HCT116 (cell line): ENCODE results near the gene SIN3B. TPM values are rescaled to one million over a fixed set of nuclear protein-coding genes. Genes with fewer than 3 reads are reported as not detected.

Experiments used
- ATAC-seq: fragments of 200-7000 bp; cut with Tn5 transposase; 2 replicates; pipeline ENCODE4 v1.9.1; 2020; ENCODE audit warnings: mild to moderate bottlenecking, moderate library complexity
- BruUV-seq: library from RNA; stranded (reverse); fragments of 400-500 nt; replicated peaks from 2 replicates; lab custom pipeline; 2021; lab: Mats Ljungman, UMichigan
- CTCF ChIA-PET: fragments of 300-600 bp; sonication (Branson Sonifier 250); formaldehyde crosslinking; loops from one replicate; lab custom pipeline; 2021; ENCODE audit warnings: antibody characterized with exemption; lab: Charles Lee
- POLR2A ChIA-PET: fragments of 300-600, 350-600 bp; sonication (Branson Sonifier 250); formaldehyde crosslinking; loops from one replicate; lab custom pipeline; 2021; ENCODE audit warnings: antibody characterized with exemption; lab: Charles Lee
- RAD21 ChIA-PET, 2 experiments: fragments of 300-600 bp; sonication (Branson Sonifier 250); formaldehyde crosslinking; loops; one replicate each; lab custom pipeline; 2023; ENCODE audit warnings: low total read pairs in 2 of 2; ENCODE audit not compliant: uncharacterized antibody in 2 of 2, unreplicated experiment in 2 of 2, low non-redundant PET in 1 of 2; lab: Charles Lee
- DNase-seq: peaks from one replicate; pipeline ENCODE4 v3.0.0-alpha.2; 2010; ENCODE audit warnings: low read depth, low spot score
- H2AFZ ChIP-seq: fragments of 200-600 bp; shearing (Covaris generic), sonication (generic); 2 replicates; pipeline ENCODE4 v1.6.1; 2017; ENCODE audit warnings: low read depth, mixed run types, mixed read lengths, antibody characterized with exemption, low read length; ENCODE audit not compliant: poor library complexity, severe bottlenecking
- H3K27ac ChIP-seq: 2 replicates; pipeline ENCODE4 v1.5.1; 2012; ENCODE audit warnings: low read depth, low read length
- H3K27me3 ChIP-seq: fragments of 200-600 bp; sonication (generic); 2 replicates; pipeline ENCODE4 v1.6.1; 2016; ENCODE audit warnings: mixed run types, low read length, mixed read lengths; ENCODE audit not compliant: insufficient read depth
- H3K36me3 ChIP-seq, 2 experiments: fragments of 200-500 bp in 1 of 2; fragments of 200-600 bp in 1 of 2; sonication (Bioruptor generic) in 1 of 2; sonication (generic) in 1 of 2; 2 replicates each; pipeline versions ENCODE4 v1.5.1 to v1.6.1; 2014 to 2016; ENCODE audit warnings: low read length in 2 of 2, inconsistent platforms in 1 of 2, mixed read lengths in 1 of 2, mixed run types in 1 of 2; ENCODE audit not compliant: insufficient read depth in 2 of 2, control insufficient read depth in 1 of 2
- H3K4me1 ChIP-seq, 2 experiments: fragments of 200-600 bp in 1 of 2; sonication (generic) in 1 of 2; 2 replicates each; pipeline versions ENCODE4 v1.5.1 to v1.6.1; 2012 to 2017; ENCODE audit warnings: low read length in 2 of 2, inconsistent platforms in 1 of 2, mild to moderate bottlenecking in 1 of 2, mixed read lengths in 1 of 2, mixed run types in 1 of 2, moderate library complexity in 1 of 2; ENCODE audit not compliant: insufficient read depth in 2 of 2, control insufficient read depth in 1 of 2
- H3K4me2 ChIP-seq: fragments of 200-600 bp; sonication (generic); 2 replicates; pipeline ENCODE4 v1.6.1; 2017; ENCODE audit warnings: mixed run types, low read length, mixed read lengths
- H3K4me3 ChIP-seq, 2 experiments: fragments of 200-600 bp in 1 of 2; sonication (generic) in 1 of 2; replicated peaks in 1 of 2; 2 replicates each; pipeline ENCODE4 v1.5.1; 2011 to 2016; ENCODE audit warnings: low read length in 2 of 2, control low read depth in 1 of 2, low read depth in 1 of 2, mild to moderate bottlenecking in 1 of 2, mixed read lengths in 1 of 2, mixed run types in 1 of 2
- H3K79me2 ChIP-seq: fragments of 200-600 bp; sonication (generic); 2 replicates; pipeline ENCODE4 v1.6.1; 2017; ENCODE audit warnings: mild to moderate bottlenecking, mixed run types, low read length, moderate library complexity, mixed read lengths; ENCODE audit not compliant: insufficient read depth
- H3K9ac ChIP-seq: fragments of 200-600 bp; sonication (generic); 2 replicates; pipeline ENCODE4 v1.6.1; 2016; ENCODE audit warnings: low read length, mixed read lengths
- H3K9me2 ChIP-seq: fragments of 200-600 bp; sonication (generic), shearing (Covaris generic); 2 replicates; pipeline ENCODE4 v1.6.1; 2017; ENCODE audit warnings: mixed run types, mild to moderate bottlenecking, moderate library complexity; ENCODE audit not compliant: insufficient read depth
- H3K9me3 ChIP-seq, 2 experiments: fragments of 200-500 bp in 1 of 2; fragments of 200-600 bp in 1 of 2; sonication (Bioruptor generic) in 1 of 2; sonication (generic) in 1 of 2; 2 replicates each; pipeline ENCODE4 v1.6.1; 2014 to 2017; ENCODE audit warnings: low read length in 2 of 2, mixed read lengths in 2 of 2, inconsistent platforms in 1 of 2, low read depth in 1 of 2, mild to moderate bottlenecking in 1 of 2, mixed run types in 1 of 2, moderate library complexity in 1 of 2; ENCODE audit not compliant: control insufficient read depth in 1 of 2, insufficient read depth in 1 of 2
- H4K20me1 ChIP-seq: fragments of 200-600 bp; sonication (generic), shearing (Covaris generic); 2 replicates; pipeline ENCODE4 v1.6.1; 2017; ENCODE audit warnings: mixed run types, mild to moderate bottlenecking, moderate library complexity; ENCODE audit not compliant: insufficient read depth
- ATF3 ChIP-seq: IDR thresholded peaks from 2 replicates; pipeline ENCODE4 v1.6.1; 2012
- EGR1 ChIP-seq: IDR thresholded peaks from 2 replicates; pipeline ENCODE4 v1.6.1; 2012; ENCODE audit warnings: low read depth
- EZH2 ChIP-seq: fragments of 200-600 bp; sonication (generic); IDR thresholded peaks from 2 replicates; pipeline ENCODE4 v1.6.1; 2017; ENCODE audit warnings: antibody characterized with exemption, mixed run types
- FOSL1 ChIP-seq: IDR thresholded peaks from 2 replicates; pipeline ENCODE4 v1.6.1; 2012; ENCODE audit warnings: low read depth
- JUND ChIP-seq: IDR thresholded peaks from 2 replicates; pipeline ENCODE4 v1.6.1; 2012
- POLR2AphosphoS5 ChIP-seq: IDR thresholded peaks from 2 replicates; pipeline ENCODE4 v1.6.1; 2011; ENCODE audit warnings: mild to moderate bottlenecking, low read depth, low read length, moderate library complexity
- SIN3A ChIP-seq: IDR thresholded peaks from 2 replicates; pipeline ENCODE4 v1.6.1; 2012; ENCODE audit warnings: low read depth
- SRF ChIP-seq: IDR thresholded peaks from 2 replicates; pipeline ENCODE4 v1.6.1; 2012; ENCODE audit warnings: low read depth
- TCF7L2 ChIP-seq: IDR thresholded peaks from 2 replicates; pipeline ENCODE4 v1.7.0; 2011; ENCODE audit warnings: borderline replicate concordance, inconsistent platforms; ENCODE audit not compliant: insufficient read depth, insufficient read length; ENCODE audit errors: extremely low read depth
- ZFX ChIP-seq: fragments of 450-650 bp; IDR thresholded peaks from 2 replicates; pipeline ENCODE4 v1.6.1; 2017
- ZNF274 ChIP-seq: fragments of 200-500 bp; sonication (Bioruptor generic); IDR thresholded peaks from 2 replicates; pipeline ENCODE4 v1.6.1; 2014; ENCODE audit warnings: mild to moderate bottlenecking, low read depth, low read length, inconsistent platforms
- intact Hi-C: fragments of 100-400 bp; cut with micrococcal nuclease; formaldehyde crosslinking; loops from 2 replicates; pipeline ENCODE4 v1.10.0; 2022
- total RNA-seq: library from RNA; stranded (reverse); gene quantifications from one replicate; pipeline ENCODE4 v1.2.1, GENCODE V29; 2021; ENCODE audit not compliant: unreplicated experiment
- TF ChIP-seq, protein P1 (sequence below): IDR thresholded peaks from 2 replicates; pipeline ENCODE4 v1.6.1; 2011; ENCODE audit warnings: mild to moderate bottlenecking, low read length, moderate library complexity; ENCODE audit not compliant: insufficient replicate concordance; ENCODE audit errors: extremely low read depth
- TF ChIP-seq, protein P2 (sequence below): IDR thresholded peaks from 2 replicates; pipeline ENCODE4 v1.6.1; 2012
- TF ChIP-seq, protein P3 (sequence below), 3 experiments: fragments of 200-600 bp in 1 of 3; sonication (generic) in 1 of 3; IDR thresholded peaks in 2 of 3; conservative IDR thresholded peaks in 1 of 3; 2 replicates each; pipeline ENCODE4 v1.5.1; 2012 to 2017; ENCODE audit warnings: low read depth in 2 of 3, low read length in 2 of 3, antibody characterized with exemption in 1 of 3, borderline replicate concordance in 1 of 3, control low read depth in 1 of 3, mild to moderate bottlenecking in 1 of 3, mixed read lengths in 1 of 3, mixed run types in 1 of 3, moderate library complexity in 1 of 3; ENCODE audit not compliant: insufficient read depth in 1 of 3

Gene SIN3B
- total RNA-seq, 1 experiment from 2014 or later, result 59.9 TPM

GRCh38 chr19:16860118-16860517 is 30.9 kb downstream of the SIN3B start (continued):
- TF ChIP-seq, protein P1, sequence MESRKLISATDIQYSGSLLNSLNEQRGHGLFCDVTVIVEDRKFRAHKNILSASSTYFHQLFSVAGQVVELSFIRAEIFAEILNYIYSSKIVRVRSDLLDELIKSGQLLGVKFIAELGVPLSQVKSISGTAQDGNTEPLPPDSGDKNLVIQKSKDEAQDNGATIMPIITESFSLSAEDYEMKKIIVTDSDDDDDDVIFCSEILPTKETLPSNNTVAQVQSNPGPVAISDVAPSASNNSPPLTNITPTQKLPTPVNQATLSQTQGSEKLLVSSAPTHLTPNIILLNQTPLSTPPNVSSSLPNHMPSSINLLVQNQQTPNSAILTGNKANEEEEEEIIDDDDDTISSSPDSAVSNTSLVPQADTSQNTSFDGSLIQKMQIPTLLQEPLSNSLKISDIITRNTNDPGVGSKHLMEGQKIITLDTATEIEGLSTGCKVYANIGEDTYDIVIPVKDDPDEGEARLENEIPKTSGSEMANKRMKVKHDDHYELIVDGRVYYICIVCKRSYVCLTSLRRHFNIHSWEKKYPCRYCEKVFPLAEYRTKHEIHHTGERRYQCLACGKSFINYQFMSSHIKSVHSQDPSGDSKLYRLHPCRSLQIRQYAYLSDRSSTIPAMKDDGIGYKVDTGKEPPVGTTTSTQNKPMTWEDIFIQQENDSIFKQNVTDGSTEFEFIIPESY, result no peak
- TF ChIP-seq, all 23 proteins: peak for 0

- no peaks in the 10 kb centered on the region for H3K9me3 ChIP-seq
- H3K9ac ChIP-seq, result no peak overlapping the region
- no peaks in the 10 kb centered on the region for H3K4me1 ChIP-seq
- ChIA-PET POLR2A (no interaction called here), CTCF (no interaction called here), RAD21 (no interaction called here)
- no peaks in the 10 kb centered on the region for H3K9me2 ChIP-seq
- BruUV-seq, result no TSS peak
- H2AFZ ChIP-seq, result no peak overlapping the region
- H3K36me3 ChIP-seq, result peaks cover 7 to 10% of the 10 kb centered on the region in 2 experiments
- H3K79me2 ChIP-seq, result no peaks in the 10 kb centered on the region
- H3K4me2 ChIP-seq, result no peak overlapping the region
- H4K20me1 ChIP-seq, result no peaks in the 10 kb centered on the region
- intact Hi-C loops, result no loop called here
- TF ChIP-seq FOSL1 (no peak), ZNF274 (no peak), EGR1 (no peak), SIN3A (no peak), ZFX (no peak), SRF (no peak), JUND (no peak), TCF7L2 (no peak), EZH2 (no peak), ATF3 (no peak), POLR2AphosphoS5 (no peak)
- TF ChIP-seq, protein P1, result no peak
- TF ChIP-seq, protein P2, sequence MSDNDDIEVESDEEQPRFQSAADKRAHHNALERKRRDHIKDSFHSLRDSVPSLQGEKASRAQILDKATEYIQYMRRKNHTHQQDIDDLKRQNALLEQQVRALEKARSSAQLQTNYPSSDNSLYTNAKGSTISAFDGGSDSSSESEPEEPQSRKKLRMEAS, result no peak
- TF ChIP-seq, protein P3, sequence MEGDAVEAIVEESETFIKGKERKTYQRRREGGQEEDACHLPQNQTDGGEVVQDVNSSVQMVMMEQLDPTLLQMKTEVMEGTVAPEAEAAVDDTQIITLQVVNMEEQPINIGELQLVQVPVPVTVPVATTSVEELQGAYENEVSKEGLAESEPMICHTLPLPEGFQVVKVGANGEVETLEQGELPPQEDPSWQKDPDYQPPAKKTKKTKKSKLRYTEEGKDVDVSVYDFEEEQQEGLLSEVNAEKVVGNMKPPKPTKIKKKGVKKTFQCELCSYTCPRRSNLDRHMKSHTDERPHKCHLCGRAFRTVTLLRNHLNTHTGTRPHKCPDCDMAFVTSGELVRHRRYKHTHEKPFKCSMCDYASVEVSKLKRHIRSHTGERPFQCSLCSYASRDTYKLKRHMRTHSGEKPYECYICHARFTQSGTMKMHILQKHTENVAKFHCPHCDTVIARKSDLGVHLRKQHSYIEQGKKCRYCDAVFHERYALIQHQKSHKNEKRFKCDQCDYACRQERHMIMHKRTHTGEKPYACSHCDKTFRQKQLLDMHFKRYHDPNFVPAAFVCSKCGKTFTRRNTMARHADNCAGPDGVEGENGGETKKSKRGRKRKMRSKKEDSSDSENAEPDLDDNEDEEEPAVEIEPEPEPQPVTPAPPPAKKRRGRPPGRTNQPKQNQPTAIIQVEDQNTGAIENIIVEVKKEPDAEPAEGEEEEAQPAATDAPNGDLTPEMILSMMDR (IDR thresholded peaks at IDR 0.05 in 2 of 3, conservative IDR thresholded peaks at IDR 0.05 in 1 of 3; ENCODE audit: borderline replicate concordance in 1 of 3, insufficient read depth in 1 of 3, low read depth in 2 of 3, low read length in 2 of 3), result no peak
- ATAC-seq (no peak), DNase-seq (no peak)
- no peak overlapping the region for H3K4me3 ChIP-seq
- no peaks in the 10 kb centered on the region for H3K27me3 ChIP-seq
- H3K27ac ChIP-seq, result no peak overlapping the region
These were observed 31.8 kb downstream of the SIN3B start for GRCh38 chr19:16861011-16861410.
